Epidermal melanocyte (primary cell): ENCODE results near the gene SPATA1.
"Not testable (repeated sequence)": the region's sequence is repeated elsewhere in the genome, so short reads cannot be mapped to it uniquely, and the experiment has no call there.

ENCODE experiments used
- DNase-seq: peaks from one replicate; pipeline ENCODE4 v3.0.0; 2011; ENCODE audit warnings: low spot score; ENCODE audit not compliant: insufficient read length

The SPATA1 gene

GRCh38 chr1:84506002-84506728 is at the start of gene SPATA1, which contains the start of gene GNG5:
Gene SPATA1, plus strand, starts transcription at chr1:84506386. Its CDS starts 9,974 bp downstream, at chr1:84516360.
Gene GNG5, minus strand, starts transcription at chr1:84506581. Its CDS starts 490 bp downstream, at chr1:84506091.
- peak; percentile 90 for DNase-seq

- DNase-seq: no peak
Measured at GRCh38 chr1:84462118-84462517, 44.1 kb upstream of the SPATA1 start.

- no peak for DNase-seq
Measured at GRCh38 chr1:84467298-84467697, 38.9 kb upstream of the SPATA1 start.

- no peak for DNase-seq
Measured at GRCh38 chr1:84476225-84476624, 30.0 kb upstream of the SPATA1 start.

- peak; percentile 53 for DNase-seq
Measured at GRCh38 chr1:84478876-84479868, 27.0 kb upstream of the SPATA1 start, which contains the start of gene RPF1. Gene RPF1, plus strand, starts transcription at chr1:84479266. Its CDS starts 16 bp downstream, at chr1:84479282.

GRCh38 chr1:84479998-84480397 is 26.2 kb upstream of the SPATA1 start:
- no peak for DNase-seq

GRCh38 chr1:84480650-84481049 is 25.5 kb upstream of the SPATA1 start:
- no peak for DNase-seq

GRCh38 chr1:84481317-84481716 is 24.9 kb upstream of the SPATA1 start:
- DNase-seq: no peak

- no peak for DNase-seq
Measured at GRCh38 chr1:84488107-84488506, 18.1 kb upstream of the SPATA1 start.

GRCh38 chr1:84489766-84490165 is 16.4 kb upstream of the SPATA1 start:
- no peak for DNase-seq

- no peak for DNase-seq
Measured at GRCh38 chr1:84492726-84493125, 13.5 kb upstream of the SPATA1 start.

- no peak for DNase-seq
Measured at GRCh38 chr1:84493747-84494146, 12.4 kb upstream of the SPATA1 start.

- no peak for DNase-seq
Measured at GRCh38 chr1:84496498-84496897, 9.7 kb upstream of the SPATA1 start.

GRCh38 chr1:84497631-84498275 is 8.4 kb upstream of the SPATA1 start:
- DNase-seq: no peak

GRCh38 chr1:84502927-84503326 is 3.3 kb upstream of the SPATA1 start:
- no peak for DNase-seq

GRCh38 chr1:84504580-84505492 is 1.4 kb upstream of the SPATA1 start:
- no peak for DNase-seq

GRCh38 chr1:84505493-84506001 is 639 bp upstream of the SPATA1 start:
- DNase-seq: no peak

- DNase-seq: no peak
Measured at GRCh38 chr1:84506729-84507453, 705 bp downstream of the SPATA1 start.

GRCh38 chr1:84507887-84508286 is 1.7 kb downstream of the SPATA1 start:
- not testable (repeated sequence) for DNase-seq

- no peak for DNase-seq
Measured at GRCh38 chr1:84508510-84508909, 2.3 kb downstream of the SPATA1 start.
